T-helper 9 cell (primary cell): ENCODE data around the gene NEU2.
"Not testable (repeated sequence)": the region's sequence is repeated elsewhere in the genome, so short reads cannot be mapped to it uniquely, and the experiment has no call there.

ENCODE experiments used
- DNase-seq: peaks from one replicate; pipeline ENCODE4 v3.0.0-alpha.2; 2020

The NEU2 gene

DNA sequence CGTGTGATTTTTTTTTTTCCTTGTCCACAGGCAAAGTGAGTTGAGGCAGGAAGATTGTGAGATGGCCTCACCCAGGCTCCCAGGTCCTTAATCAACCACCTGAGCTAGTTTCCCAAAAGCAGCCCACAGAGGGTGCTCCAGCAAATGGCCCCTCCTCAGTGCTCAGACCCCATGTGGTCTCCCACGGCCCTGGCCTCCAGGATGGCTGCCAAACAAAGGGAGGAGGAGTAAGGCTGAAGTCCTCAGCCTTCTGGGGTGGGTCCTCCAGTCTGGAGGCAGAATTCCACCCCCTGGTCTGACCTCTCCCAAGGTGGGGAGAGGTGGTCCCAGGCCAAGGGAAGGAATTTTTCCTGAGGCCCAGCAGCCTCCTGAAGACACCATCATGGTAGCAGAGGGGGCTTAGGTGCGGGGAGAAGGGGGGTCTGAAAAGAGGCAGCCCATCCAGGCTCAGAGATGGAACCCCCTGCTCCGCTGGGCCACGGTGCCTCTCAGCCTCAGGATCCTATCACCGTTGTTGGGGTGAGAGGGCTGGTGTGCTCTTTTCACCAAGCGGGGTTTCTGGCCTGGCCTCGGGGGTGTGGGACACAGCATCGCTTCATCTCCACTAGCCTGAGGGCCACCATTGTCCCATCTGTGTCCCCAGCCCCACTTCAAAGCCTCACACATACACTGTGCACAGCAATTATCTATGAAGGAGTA lies 21.8 kb upstream of the NEU2 start:
- no peak for DNase-seq

DNA sequence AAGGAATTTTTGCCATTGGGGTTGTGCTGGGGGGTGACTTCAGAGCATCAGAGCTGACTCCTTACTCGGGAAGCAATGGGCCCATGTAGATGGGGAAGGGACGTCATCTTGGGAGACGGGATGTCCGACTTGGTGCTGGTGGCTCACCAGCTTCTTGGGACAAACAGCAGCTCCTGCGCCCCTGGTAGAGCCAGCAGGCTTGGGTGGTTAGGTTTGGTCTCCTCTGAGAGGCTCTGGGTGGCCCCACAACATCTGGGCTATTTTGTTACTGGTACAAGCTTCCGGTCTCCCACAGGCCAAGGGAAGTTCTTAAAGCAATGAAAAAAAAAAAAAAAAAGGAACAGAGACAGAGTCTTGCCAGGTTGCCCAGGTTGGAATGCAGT lies 21.2 kb upstream of the NEU2 start:
- no peak for DNase-seq

DNA sequence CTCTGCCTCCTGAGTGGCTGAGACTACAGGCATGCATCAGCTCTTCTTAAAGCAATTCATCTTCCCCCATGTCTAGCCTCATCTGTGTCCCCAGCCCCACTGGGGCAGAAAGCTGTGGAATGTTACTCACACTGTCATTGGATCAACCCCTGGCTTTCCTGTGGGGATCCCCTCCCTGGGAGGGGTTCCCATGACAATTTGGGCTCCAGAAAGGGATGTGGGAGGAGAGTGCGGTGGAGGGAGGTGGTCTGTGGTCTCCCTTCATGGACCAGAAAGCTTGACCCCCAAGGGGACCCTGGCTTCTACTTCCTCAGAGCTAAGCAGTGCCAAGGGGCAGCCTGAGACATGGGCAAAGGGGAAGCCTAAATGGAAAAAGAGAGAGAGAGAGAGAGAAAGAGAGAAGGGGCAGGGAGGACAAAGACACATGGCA lies 20.8 kb upstream of the NEU2 start:
- no peak for DNase-seq

DNA sequence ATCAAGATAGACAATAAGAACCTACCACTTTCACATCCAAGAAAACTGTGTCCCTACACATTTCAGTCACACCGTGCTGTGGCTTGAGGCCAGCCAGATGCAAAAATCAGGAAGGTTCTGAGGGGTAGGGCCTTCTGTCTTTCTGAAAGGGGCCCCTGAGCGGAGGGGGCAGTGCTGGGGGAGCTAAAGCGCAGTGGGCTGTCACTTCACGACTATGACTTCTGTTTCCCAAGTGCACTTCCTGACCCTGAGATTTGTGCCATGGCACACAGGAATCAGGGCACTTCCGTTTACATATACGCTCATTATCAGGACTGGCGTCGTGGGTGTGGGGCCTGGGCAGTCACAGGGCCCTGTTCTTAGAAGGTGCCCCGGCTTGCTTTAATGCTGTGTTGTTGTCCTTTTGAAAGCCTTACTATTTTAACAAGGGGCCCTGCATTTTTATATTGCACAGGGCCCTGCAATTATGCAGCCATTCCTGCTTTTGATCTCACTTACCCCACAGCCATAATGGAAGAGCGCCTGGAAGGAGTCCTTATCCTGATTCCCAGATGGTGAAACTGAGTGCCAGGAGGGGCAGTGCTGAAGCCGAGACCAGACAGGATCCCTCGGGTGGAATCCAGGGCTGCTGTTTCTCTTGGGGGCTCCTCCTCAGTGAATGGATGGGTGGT lies 20.0 kb upstream of the NEU2 start:
- DNase-seq = no peak

DNA sequence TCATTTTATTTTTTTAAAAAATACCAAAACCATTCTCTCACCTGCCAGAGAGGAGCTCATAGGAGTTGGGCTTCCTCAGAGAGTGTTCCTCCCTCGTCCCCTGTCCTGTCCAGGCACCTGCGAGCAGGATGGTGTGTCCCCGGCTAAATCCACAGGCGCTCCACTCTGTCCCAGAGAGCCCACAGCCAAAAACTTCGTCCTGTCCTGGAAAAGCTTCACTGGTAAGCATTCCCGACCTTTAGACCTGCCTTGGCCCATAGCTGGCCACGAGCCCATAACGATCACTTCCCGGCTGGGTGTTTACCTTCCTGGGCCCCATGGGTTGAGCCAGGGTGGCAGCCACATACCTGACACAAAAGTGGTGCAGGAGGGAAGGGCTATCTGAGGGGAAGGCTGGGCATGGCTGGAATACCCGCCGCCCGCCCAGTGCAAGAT lies 19.4 kb upstream of the NEU2 start, which contains the start of gene NGEF:
TSS of gene NGEF (minus strand) at position 230 of the 435 bp plus-strand sequence. CDS start 38,366 bp downstream, outside the sequence.
- no peak for DNase-seq

DNA sequence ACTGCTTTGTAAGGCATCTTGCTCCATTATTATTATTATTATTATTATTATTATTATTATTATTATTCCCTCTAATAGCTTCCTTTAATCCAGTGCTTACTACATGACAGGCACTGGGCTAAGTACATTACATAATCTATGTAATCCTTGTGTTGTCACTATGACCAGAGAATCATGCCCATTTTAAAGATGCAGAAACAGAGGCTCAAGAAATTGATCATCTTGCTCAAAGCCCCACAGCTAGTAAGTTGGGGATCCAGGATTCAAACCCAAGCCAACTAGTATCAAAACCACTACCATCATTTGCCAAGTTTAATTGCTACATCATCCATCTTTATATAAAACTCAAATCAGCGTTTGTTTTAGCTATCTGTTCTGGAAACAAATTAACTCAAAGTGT lies 18.8 kb upstream of the NEU2 start:
- no peak for DNase-seq

DNA sequence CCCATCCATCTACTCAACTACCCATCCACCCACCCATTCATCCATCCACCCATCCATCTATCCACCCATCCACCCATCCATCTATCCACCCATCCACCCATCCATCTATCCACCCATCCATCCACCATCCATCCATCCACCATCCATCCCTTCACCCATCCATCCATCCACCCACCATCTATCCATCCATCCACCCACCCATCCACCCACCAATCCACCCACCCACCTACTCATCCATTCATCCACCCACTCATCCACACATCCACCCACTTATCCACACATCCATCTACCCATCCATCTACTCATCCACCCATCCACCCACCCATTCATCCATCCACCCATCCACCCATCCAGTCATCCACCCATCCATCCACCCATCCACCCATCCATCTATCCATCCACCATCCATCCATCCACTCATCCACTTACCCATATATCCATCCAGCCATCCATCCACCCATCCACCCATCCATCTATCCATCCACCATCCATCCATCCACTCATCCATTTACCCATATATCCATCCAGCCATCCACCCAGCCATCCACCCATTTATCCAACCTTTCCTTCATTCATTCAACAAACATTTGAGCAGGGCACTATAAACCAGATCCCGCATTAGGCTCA lies 17.3 kb upstream of the NEU2 start:
- DNase-seq = no peak

DNA sequence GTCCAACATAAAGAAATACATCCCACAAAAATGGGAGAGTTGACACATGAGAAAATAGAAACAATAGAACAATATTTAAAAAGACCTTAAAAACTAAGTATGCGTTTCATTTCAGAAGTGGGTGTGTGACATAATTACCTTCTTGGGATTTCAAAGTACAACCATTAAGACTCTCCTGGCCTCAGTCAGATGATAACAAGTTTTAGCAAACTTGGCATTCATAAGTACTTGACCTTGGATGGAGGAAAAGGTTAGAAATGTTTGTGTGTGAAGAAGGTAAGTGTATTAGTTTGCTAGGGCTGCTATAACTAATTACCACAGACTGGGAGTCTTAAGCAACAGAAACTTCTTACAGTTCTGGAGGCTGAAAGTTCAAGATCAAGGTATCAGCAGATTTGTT lies 14.5 kb upstream of the NEU2 start:
- no peak for DNase-seq

DNA sequence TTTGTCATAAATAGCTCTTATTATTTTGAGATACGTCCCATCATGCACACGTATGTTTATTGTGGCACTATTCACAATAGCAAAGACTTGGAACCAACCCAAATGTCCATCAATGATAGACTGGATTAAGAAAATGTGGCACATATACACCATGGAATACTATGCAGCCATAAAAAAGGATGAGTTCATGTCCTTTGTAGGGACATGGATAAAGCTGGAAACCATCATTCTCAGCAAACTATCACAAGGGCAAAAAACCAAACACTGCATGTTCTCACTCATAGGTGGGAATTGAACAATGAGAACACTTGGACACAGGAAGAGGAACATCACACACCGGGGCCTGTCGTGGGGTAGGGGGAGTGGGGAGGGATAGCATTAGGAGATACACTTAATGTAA lies 12.9 kb upstream of the NEU2 start:
- not testable (repeated sequence) for DNase-seq

DNA sequence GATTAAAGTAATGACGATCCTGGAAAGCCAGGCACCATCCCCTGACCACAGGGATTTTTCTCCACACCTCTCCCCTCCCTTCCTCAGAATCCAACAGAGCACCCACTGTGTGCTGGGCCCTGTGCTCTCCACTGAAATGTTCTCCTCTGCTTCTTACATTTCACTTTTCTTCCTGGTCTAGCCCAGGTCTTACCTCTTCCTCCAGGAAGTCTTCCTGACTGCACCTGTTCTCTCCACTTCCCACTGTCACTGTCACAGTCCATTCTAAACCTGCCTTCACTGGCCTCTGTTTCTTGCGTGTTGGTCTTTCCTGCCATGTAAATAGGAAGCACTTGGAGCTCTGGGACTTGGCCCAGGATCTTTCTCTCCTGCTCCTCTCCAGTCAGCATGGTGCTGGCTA lies 12.0 kb upstream of the NEU2 start:
- no peak for DNase-seq

DNA sequence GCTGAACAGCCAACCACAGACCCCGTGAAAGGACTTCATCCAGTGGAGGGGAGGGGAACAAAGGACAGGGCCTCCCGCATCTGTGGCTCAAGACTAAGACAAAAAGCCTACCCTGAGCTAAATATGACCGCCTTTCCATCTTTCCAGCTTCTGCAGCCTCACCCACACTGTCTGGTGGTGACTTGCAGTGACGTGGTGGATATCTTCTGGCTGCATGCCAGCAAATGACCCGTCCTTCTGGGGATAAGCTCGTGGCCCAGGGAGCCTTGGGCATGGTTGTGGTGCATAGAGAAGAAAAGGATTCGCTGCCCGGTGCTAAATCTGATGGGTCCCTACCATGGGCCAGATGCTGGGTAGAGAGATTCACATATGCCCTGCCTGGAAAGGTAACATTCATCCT lies 10.7 kb upstream of the NEU2 start:
- no peak for DNase-seq

DNA sequence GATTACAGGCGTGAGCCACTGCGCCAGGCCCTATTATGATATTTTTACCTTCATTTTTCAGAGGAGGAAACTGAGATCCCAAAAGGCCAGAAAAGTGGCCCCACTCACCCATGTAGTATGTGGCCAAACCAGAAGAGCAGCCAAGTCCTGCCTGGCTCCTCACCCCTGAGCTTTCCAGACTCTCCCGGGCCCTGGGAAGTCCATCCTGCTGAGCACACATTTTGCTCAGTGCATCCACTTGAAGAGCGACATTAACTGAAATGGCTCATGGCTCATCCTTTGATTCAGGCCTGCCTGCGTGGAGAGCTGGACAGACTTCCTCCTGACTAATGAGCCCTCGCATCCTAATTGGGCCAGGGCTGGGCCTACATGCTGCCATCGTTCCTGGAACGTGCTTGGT lies 9.9 kb upstream of the NEU2 start:
- DNase-seq = no peak

DNA sequence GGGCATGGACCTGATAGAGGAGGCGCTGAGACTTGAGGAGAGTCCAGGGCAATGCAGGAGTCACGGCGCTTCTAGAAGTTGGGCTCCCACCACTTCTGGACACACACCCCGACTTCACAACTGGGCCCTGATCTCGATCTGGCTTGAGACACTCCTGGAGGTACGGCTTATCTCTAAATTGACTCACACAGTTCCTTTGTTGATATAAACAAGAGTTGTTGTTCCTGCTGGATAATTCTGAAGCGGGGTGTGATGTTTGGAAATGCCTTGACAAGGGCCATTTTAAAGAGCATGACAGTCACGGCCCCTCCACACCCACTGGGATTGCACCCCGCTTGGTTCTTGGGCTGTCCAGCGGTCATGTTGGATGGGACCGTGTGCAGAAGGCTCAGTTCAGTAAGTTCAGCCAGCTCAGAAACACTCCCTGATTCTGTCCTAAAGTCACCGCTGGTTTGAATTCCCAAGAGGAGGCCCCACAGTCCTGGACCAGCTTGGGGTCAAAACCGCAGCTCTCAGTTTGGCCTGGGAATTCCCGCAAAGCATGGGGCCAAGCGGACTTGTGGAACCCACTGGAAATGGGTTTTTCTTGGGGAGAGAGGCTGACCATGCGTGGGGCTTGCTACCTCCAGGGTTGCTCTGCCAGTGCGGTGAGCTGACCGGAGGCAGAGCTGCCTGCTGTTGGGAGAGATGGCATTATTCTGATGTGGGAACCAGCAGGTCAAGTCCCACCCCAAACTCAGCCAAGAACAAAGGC lies 9.3 kb upstream of the NEU2 start:
- no peak for DNase-seq

DNA sequence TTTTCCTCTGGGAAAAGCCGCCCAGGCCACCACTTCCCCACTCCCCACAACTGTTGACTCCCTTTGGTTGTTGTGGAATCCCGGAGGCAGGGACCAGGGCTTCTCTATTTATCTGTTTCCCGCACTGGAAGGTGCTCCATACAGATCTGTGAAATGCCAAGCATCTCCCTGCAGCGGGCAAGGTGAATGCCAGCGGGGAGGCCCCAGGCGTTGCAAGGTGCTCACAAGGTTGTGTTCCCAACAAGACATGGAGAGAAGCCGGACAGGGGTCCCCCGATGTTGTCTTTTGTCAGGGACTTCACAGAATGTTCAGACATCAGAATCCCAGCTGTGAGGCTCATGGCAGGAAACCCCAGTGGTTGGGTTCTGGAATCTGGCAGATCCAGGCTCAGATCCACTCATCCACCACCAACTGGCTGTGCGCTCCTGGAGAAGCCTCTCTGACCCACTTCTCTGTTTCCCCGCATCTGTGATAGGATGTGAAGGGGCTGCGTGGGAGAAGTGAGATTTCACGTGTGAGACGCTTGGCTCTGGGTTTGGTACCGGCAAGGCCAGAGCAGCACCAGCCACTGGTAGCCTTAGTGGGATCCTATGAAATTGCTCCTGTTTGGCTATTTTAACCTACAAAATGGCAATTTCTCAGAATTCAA lies 8.6 kb upstream of the NEU2 start:
- no peak for DNase-seq

DNA sequence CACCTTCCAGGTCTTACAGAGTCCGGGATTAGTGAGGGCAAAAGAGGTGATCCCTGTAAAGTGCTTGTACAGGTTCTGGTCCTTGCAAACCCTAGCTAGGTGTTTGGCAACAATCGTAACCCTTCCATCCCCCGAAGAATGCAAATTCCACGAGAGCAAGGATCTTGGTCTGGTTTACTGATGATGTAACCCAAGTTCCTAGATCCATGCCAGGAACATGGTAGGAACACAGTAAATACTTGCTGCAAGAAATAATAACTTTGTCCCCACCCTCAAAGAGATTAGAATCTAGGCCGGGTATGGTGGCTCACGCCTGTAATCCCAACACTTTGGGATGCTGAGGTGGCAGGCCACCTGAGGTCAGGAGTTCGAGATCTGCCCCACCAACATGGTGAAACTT lies 6.8 kb upstream of the NEU2 start:
- no peak for DNase-seq

DNA sequence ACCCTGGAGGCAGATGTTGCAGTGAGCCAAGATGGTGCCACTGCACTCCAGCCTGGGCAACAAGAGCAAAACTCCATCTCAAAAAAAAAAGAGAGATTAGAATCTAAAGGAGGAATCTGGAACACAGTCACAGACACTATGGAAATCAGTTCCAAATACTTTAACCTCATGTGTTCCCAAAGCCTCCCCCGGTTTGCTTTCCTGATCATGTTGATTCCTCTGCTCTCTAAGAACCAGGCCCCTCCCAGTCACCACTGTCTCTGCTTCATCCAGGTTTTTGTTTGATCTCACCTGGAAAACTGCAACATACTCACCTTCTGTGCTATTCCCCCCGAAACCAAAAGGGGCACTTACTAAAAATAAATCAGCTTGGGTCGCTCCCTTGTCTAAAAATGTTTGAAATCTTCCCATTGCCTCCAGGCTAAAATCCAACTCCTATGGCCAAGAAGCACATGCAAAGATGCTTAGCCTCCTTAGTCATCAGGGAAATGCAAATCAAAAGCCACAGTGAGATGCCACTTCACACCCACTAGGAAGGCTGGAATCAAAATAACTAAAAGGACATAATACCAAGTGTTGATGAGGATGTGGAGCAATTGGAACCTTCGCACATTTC lies 6.2 kb upstream of the NEU2 start:
- no peak for DNase-seq

DNA sequence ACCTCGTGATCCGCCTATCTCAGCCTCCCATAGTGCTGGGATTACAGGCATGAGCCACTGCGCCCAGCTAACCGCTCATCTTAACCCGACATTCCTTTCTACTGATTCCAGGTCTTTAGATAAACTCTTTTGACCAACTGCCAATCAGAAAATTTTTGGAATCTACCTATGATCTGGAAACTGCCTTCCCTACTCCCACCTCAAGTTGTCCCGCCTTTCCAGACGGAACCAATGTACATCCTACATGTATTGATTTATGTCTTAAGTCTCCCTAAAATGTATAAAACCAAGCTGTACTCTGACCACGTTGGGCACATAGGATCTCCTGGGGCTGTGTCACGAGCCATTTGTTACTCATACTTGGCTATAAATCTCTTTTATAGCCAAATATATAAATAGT lies 3.2 kb upstream of the NEU2 start:
- DNase-seq = no peak

DNA sequence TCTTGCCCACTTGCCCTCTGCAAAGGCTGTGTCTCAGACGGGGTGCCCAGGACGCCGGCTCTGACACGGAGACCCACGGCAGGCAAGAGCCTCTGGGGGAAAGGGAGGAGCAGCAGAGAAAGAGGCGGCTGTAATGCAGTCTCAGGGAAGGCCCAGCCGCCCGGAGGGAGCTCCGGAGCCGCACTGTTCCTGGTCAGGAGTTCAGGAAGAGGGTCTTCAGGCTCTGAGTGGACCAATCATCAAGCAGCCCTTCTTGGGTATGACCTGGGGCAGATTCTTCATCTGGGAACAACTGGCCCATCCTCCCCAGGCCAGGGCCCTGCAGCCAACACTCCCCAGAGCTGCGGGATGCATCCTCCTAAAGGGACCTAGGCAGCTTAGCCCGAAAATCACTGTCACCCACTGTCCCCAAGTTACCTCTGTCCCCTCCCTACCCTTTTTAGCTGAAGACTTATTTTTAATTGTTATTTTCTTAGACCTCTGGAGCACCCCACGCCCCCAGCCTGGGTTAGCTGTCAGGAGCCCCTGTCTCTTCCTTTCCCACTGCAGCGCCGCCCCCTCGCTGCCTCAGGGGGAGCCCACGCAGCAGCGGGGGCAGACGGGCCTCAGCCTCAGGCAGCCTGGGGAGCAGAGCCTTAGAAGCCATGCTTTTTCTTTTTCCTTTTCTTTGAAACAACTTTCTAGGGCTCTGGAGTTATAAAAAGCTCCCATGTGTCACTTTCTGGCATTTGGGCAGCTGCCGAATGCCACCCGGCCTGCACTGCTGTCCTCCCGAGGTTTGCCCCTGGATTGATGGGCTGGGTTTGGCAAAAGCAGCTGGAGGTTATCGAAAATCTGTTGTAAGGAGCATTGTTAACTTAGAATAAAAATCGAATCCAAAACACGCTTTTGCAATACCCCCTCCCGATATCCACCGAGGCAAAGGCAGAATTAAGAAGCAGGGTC lies 644 bp upstream of the NEU2 start:
- DNase-seq = no peak

DNA sequence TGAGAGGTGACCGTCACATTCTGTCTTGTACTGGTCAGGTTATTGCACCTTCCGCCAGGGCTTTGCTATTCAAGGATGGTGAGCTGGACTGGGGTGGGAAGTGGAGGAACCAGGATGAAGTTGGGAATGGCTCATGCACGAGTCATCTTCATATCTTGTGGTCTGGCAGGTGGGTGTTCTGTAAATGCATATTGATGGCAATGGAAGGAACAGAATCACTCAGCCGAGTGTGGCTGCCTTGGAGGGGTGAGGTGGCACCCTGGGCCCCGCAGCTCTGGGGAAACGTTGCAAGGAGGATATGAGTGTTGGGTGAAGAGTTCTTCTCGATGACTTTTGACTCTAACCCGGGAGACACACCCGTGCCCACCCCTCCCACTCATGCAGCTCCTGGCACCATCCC lies 1.2 kb downstream of the NEU2 start:
- no peak for DNase-seq

DNA sequence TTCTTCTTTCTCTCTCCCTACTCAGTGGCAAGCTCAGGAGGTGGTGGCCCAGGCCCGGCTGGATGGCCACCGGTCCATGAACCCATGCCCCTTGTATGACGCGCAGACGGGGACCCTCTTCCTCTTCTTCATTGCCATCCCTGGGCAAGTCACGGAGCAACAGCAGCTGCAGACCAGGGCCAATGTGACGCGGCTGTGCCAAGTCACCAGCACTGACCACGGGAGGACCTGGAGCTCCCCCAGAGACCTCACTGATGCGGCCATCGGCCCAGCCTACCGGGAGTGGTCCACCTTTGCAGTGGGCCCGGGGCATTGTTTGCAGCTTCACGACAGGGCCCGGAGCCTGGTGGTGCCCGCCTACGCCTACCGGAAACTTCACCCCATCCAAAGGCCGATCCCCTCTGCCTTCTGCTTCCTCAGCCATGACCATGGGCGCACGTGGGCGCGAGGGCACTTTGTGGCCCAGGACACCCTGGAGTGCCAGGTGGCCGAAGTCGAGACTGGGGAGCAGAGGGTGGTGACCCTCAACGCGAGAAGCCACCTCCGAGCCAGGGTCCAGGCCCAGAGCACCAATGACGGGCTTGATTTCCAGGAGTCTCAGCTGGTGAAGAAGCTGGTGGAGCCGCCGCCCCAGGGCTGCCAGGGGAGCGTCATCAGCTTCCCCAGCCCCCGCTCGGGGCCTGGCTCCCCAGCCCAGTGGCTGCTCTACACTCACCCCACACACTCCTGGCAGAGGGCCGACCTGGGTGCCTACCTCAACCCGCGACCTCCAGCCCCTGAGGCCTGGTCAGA lies 1.8 kb downstream of the NEU2 start:
- no peak for DNase-seq
